HL-60/S4 treated with retinoic acid at 250 ng/mL for 4 days and 3 days (cell line): Measurements from ENCODE around the gene STAT5A.

Experiments used
- in situ Hi-C: fragments of 300-500 bp; cut with MboI; formaldehyde crosslinking; loops from 2 replicates; pipeline ENCODE4 v1.7.0; 2022; ENCODE audit warnings: low sequenced_read_pairs

STAT5A gene

GRCh38 chr17:42322382-42323267 is 34.3 kb downstream of the STAT5A start:
- in situ Hi-C loops = loop anchor here (5.0 to 10.0 kb wide), 2 partner anchors 80 to 202 kb away; no protein-coding TSS in a partner anchor

- in situ Hi-C loops = loop anchor here (5.0 to 10.0 kb wide), 2 partner anchors 79 to 201 kb away; no protein-coding TSS in a partner anchor
Measured at GRCh38 chr17:42323268-42323773, 35.0 kb downstream of the STAT5A start.

- in situ Hi-C loops = loop anchor here (10.0 kb wide), 1 partner anchor 200 kb away; no protein-coding TSS in a partner anchor
Measured at GRCh38 chr17:42325026-42325425, 36.7 kb downstream of the STAT5A start.

GRCh38 chr17:42329025-42329976 is 41.0 kb downstream of the STAT5A start:
- in situ Hi-C loops = loop anchor here (10.0 kb wide), 1 partner anchor 196 kb away; no protein-coding TSS in a partner anchor

GRCh38 chr17:42333053-42333452 is 44.8 kb downstream of the STAT5A start:
- in situ Hi-C loops = no loop called here

GRCh38 chr17:42334677-42335076 is 46.4 kb downstream of the STAT5A start:
- in situ Hi-C loops = no loop called here

GRCh38 chr17:42337442-42337841 is 49.1 kb downstream of the STAT5A start:
- in situ Hi-C loops = no loop called here

GRCh38 chr17:42338427-42338985 is 50.2 kb downstream of the STAT5A start:
- in situ Hi-C loops = no loop called here

GRCh38 chr17:42339221-42339620 is 50.9 kb downstream of the STAT5A start:
- in situ Hi-C loops = no loop called here

- in situ Hi-C loops = no loop called here
Measured at GRCh38 chr17:42340691-42341127, 52.4 kb downstream of the STAT5A start.

GRCh38 chr17:42341568-42341967 is 53.3 kb downstream of the STAT5A start:
- in situ Hi-C loops = no loop called here

- in situ Hi-C loops = no loop called here
Measured at GRCh38 chr17:42342242-42343008, 54.1 kb downstream of the STAT5A start.

- in situ Hi-C loops = no loop called here
Measured at GRCh38 chr17:42345396-42346073, 57.2 kb downstream of the STAT5A start.

GRCh38 chr17:42346481-42346880 is 58.2 kb downstream of the STAT5A start:
- in situ Hi-C loops = no loop called here

GRCh38 chr17:42347198-42347597 is 58.9 kb downstream of the STAT5A start:
- in situ Hi-C loops = no loop called here

GRCh38 chr17:42347606-42348005 is 59.3 kb downstream of the STAT5A start:
- in situ Hi-C loops = no loop called here

GRCh38 chr17:42348104-42348503 is 59.8 kb downstream of the STAT5A start:
- in situ Hi-C loops = no loop called here

- in situ Hi-C loops = no loop called here
Measured at GRCh38 chr17:42354956-42355843, 66.9 kb downstream of the STAT5A start.
